ENCODE measurements around the gene PADI4. TPM values are rescaled to one million over a fixed set of nuclear protein-coding genes. Genes with fewer than 3 reads are reported as not detected.

PADI4 gene
- total and polyA plus RNA-seq, 4 donors = 0.32 to 6.1 (median 0.90) TPM

DNA sequence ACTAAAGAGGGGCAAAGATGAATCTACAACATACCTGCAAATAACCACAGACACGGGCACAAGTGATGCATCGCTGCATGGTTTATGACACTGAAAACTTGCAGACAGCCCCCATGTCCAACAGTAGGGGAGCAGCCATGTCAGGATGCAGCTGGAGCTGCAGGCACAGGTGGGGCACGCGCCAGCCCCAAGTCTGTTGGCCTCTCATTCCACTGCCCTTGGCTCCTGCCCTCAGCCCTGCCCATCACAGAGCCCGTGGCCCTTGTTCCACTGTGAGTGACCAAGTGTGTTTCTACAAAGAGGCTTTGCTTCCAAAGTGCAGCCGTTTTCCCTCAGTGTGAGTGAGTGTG lies 3.2 kb upstream of the PADI4 start (continued):
- TF ChIP-seq, protein P1, sequence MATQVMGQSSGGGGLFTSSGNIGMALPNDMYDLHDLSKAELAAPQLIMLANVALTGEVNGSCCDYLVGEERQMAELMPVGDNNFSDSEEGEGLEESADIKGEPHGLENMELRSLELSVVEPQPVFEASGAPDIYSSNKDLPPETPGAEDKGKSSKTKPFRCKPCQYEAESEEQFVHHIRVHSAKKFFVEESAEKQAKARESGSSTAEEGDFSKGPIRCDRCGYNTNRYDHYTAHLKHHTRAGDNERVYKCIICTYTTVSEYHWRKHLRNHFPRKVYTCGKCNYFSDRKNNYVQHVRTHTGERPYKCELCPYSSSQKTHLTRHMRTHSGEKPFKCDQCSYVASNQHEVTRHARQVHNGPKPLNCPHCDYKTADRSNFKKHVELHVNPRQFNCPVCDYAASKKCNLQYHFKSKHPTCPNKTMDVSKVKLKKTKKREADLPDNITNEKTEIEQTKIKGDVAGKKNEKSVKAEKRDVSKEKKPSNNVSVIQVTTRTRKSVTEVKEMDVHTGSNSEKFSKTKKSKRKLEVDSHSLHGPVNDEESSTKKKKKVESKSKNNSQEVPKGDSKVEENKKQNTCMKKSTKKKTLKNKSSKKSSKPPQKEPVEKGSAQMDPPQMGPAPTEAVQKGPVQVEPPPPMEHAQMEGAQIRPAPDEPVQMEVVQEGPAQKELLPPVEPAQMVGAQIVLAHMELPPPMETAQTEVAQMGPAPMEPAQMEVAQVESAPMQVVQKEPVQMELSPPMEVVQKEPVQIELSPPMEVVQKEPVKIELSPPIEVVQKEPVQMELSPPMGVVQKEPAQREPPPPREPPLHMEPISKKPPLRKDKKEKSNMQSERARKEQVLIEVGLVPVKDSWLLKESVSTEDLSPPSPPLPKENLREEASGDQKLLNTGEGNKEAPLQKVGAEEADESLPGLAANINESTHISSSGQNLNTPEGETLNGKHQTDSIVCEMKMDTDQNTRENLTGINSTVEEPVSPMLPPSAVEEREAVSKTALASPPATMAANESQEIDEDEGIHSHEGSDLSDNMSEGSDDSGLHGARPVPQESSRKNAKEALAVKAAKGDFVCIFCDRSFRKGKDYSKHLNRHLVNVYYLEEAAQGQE (IDR thresholded peaks at IDR 0.05) = no peak
- TF ChIP-seq JUND (IDR thresholded peaks at IDR 0.05) = no peak
- TF ChIP-seq NR2F2 (IDR thresholded peaks at IDR 0.05) = no peak
- no peak for TF ChIP-seq HNF4A (conservative IDR thresholded peaks at IDR 0.05)
- no peak for TF ChIP-seq YY1 (IDR thresholded peaks at IDR 0.05)
- no peak for TF ChIP-seq TAF1 (conservative IDR thresholded peaks at IDR 0.05)
- TF ChIP-seq FOXA2 (IDR thresholded peaks at IDR 0.05) = no peak
- no peak for TF ChIP-seq FOXA1 (IDR thresholded peaks at IDR 0.05)

DNA sequence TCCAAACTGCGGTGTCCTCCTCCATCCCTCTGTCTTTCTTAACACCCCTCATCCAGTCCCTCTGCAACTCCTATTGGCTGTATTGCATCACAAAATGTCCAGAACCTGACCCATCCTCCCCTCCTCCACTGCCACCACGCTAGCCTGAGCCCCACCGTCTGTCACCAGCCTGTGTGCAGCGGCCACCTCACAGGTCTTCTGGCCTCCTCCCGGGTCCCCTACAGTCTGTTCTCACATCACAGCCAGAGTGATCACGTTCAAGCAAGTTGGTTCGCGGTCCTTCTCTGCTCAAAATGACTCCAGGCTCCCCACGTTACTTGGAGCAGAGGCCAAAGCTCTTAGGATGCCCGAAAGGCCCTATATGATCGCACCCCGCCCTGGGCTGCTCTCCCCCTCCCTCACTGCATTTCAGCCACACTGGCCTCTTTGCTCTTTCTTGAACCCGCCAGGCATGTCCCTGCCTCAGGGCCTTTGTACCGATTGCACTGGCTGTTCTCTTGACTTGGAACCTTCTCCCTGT lies 2.4 kb upstream of the PADI4 start:
- Histone ChIP-seq H3K4me3 (ENCODE audit: low read depth in 1 of 3, low read length in 3 of 3) (no peak overlapping the region), H3K36me3 (ENCODE audit: control insufficient read depth in 4 of 4, insufficient read depth in 3 of 4, low read depth in 1 of 4, low read length in 3 of 4) (no peaks in the 10 kb centered on the region), H3K4me1 (ENCODE audit: control insufficient read depth in 4 of 4, insufficient read depth in 4 of 4, low read length in 3 of 4) (no peaks in the 10 kb centered on the region), H3K27ac (ENCODE audit: low read depth in 1 of 2, low read length in 2 of 2) (no peak overlapping the region), H3K9ac (ENCODE audit: low read depth in 1 of 2, low read length in 2 of 2) (no peak overlapping the region), H3K9me3 (ENCODE audit: control insufficient read depth in 4 of 4, low read length in 3 of 4) (peaks cover 0 to 3% (median 0%) of the 10 kb centered on the region in 4 donors), H3K27me3 (ENCODE audit: control insufficient read depth in 4 of 4, insufficient read depth in 4 of 4, low read length in 3 of 4) (peaks cover 0 to 7% (median 0%) of the 10 kb centered on the region in 4 donors)
- WGBS = 68% methylated on average over 14 of the region's 14 CpGs
- TF ChIP-seq GABPA (IDR thresholded peaks at IDR 0.05 in 1 of 2, conservative IDR thresholded peaks at IDR 0.05 in 1 of 2) = no peak
- no peak for TF ChIP-seq FOXA2 (IDR thresholded peaks at IDR 0.05)
- TF ChIP-seq, protein P1 (IDR thresholded peaks at IDR 0.05) = no peak
- no peak for TF ChIP-seq SP1 (IDR thresholded peaks at IDR 0.05)
- TF ChIP-seq HNF4A (conservative IDR thresholded peaks at IDR 0.05) = no peak
- no peak for TF ChIP-seq YY1 (IDR thresholded peaks at IDR 0.05)
- no peak for TF ChIP-seq RAD21 (IDR thresholded peaks at IDR 0.05)
- TF ChIP-seq EGR1 (IDR thresholded peaks at IDR 0.05; ENCODE audit: low read depth in 2 of 2) = no peak
- TF ChIP-seq, protein P2, sequence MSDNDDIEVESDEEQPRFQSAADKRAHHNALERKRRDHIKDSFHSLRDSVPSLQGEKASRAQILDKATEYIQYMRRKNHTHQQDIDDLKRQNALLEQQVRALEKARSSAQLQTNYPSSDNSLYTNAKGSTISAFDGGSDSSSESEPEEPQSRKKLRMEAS (IDR thresholded peaks at IDR 0.05) = no peak
- no peak for TF ChIP-seq HNF4G (IDR thresholded peaks at IDR 0.05)
- TF ChIP-seq, protein P3, sequence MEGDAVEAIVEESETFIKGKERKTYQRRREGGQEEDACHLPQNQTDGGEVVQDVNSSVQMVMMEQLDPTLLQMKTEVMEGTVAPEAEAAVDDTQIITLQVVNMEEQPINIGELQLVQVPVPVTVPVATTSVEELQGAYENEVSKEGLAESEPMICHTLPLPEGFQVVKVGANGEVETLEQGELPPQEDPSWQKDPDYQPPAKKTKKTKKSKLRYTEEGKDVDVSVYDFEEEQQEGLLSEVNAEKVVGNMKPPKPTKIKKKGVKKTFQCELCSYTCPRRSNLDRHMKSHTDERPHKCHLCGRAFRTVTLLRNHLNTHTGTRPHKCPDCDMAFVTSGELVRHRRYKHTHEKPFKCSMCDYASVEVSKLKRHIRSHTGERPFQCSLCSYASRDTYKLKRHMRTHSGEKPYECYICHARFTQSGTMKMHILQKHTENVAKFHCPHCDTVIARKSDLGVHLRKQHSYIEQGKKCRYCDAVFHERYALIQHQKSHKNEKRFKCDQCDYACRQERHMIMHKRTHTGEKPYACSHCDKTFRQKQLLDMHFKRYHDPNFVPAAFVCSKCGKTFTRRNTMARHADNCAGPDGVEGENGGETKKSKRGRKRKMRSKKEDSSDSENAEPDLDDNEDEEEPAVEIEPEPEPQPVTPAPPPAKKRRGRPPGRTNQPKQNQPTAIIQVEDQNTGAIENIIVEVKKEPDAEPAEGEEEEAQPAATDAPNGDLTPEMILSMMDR (IDR thresholded peaks at IDR 0.05; ENCODE audit: low read depth, low read length, missing input control) = no peak
- no peak for TF ChIP-seq TAF1 (conservative IDR thresholded peaks at IDR 0.05)
- TF ChIP-seq, protein P4, sequence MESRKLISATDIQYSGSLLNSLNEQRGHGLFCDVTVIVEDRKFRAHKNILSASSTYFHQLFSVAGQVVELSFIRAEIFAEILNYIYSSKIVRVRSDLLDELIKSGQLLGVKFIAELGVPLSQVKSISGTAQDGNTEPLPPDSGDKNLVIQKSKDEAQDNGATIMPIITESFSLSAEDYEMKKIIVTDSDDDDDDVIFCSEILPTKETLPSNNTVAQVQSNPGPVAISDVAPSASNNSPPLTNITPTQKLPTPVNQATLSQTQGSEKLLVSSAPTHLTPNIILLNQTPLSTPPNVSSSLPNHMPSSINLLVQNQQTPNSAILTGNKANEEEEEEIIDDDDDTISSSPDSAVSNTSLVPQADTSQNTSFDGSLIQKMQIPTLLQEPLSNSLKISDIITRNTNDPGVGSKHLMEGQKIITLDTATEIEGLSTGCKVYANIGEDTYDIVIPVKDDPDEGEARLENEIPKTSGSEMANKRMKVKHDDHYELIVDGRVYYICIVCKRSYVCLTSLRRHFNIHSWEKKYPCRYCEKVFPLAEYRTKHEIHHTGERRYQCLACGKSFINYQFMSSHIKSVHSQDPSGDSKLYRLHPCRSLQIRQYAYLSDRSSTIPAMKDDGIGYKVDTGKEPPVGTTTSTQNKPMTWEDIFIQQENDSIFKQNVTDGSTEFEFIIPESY (IDR thresholded peaks at IDR 0.05) = no peak
- DNase-seq (ENCODE audit: low spot score) = no peak
